Stimulated activated CD4-positive, alpha-beta T cell treated with anti-CD3 and anti-CD28 coated beads, Interleukin-1b, Interleukin-23, amount 100 ng/mL, for 48 hours (primary cell): ENCODE measurements around the gene ELOVL5.
"Not testable (repeated sequence)": the region's sequence is repeated elsewhere in the genome, so short reads cannot be mapped to it uniquely, and the experiment has no call there.

Experiments used
- DNase-seq: peaks from one replicate; pipeline ENCODE4 v3.0.0-alpha.2; 2020

ELOVL5 gene

GRCh38 chr6:53348371-53349208 lies at the start of gene ELOVL5:
TSS of gene ELOVL5 (minus strand) at chr6:53348950. CDS start at chr6:53295699, 53,251 bp downstream.
- DNase-seq, result peak; percentile 97

GRCh38 chr6:53397283-53397682 lies 48.5 kb upstream of the ELOVL5 start:
- DNase-seq, result no peak

- DNase-seq, result no peak
Measured at GRCh38 chr6:53395986-53396385, 47.2 kb upstream of the ELOVL5 start.

GRCh38 chr6:53394704-53395103 lies 46.0 kb upstream of the ELOVL5 start:
- no peak for DNase-seq

- no peak for DNase-seq
Measured at GRCh38 chr6:53391170-53391569, 42.4 kb upstream of the ELOVL5 start.

GRCh38 chr6:53390010-53390409 lies 41.3 kb upstream of the ELOVL5 start:
- no peak for DNase-seq

GRCh38 chr6:53388615-53389014 lies 39.9 kb upstream of the ELOVL5 start:
- DNase-seq, result not testable (repeated sequence)

- DNase-seq, result no peak
Measured at GRCh38 chr6:53382421-53382820, 33.7 kb upstream of the ELOVL5 start.

GRCh38 chr6:53378208-53378607 lies 29.5 kb upstream of the ELOVL5 start:
- DNase-seq, result no peak

GRCh38 chr6:53377793-53378192 lies 29.0 kb upstream of the ELOVL5 start:
- no peak for DNase-seq

- DNase-seq, result no peak
Measured at GRCh38 chr6:53377289-53377688, 28.5 kb upstream of the ELOVL5 start.

- no peak for DNase-seq
Measured at GRCh38 chr6:53376661-53377226, 28.0 kb upstream of the ELOVL5 start.

- no peak for DNase-seq
Measured at GRCh38 chr6:53375847-53376246, 27.1 kb upstream of the ELOVL5 start.

GRCh38 chr6:53373638-53374037 lies 24.9 kb upstream of the ELOVL5 start:
- no peak for DNase-seq

- DNase-seq, result no peak
Measured at GRCh38 chr6:53369876-53370515, 21.2 kb upstream of the ELOVL5 start.

- no peak for DNase-seq
Measured at GRCh38 chr6:53369051-53369450, 20.3 kb upstream of the ELOVL5 start.

- no peak for DNase-seq
Measured at GRCh38 chr6:53366128-53366641, 17.4 kb upstream of the ELOVL5 start.

- no peak for DNase-seq
Measured at GRCh38 chr6:53363341-53364079, 14.8 kb upstream of the ELOVL5 start.

GRCh38 chr6:53361549-53362031 lies 12.8 kb upstream of the ELOVL5 start:
- peak; percentile 53 for DNase-seq

GRCh38 chr6:53360093-53360912 lies 11.6 kb upstream of the ELOVL5 start:
- no peak for DNase-seq

- no peak for DNase-seq
Measured at GRCh38 chr6:53359843-53360092, 11.0 kb upstream of the ELOVL5 start.
